Liver (tissue), 9 donors: ENCODE results near the gene LGR6. TPM values are rescaled to one million over a fixed set of nuclear protein-coding genes. Genes with fewer than 3 reads are reported as not detected.

Experiments
- DNase-seq: peaks from one replicate; pipeline ENCODE4 v3.0.0-alpha.2; 2017; ENCODE audit warnings: low spot score
- H3K27ac ChIP-seq, 2 donors: one replicate each; pipeline ENCODE4 v1.7.0; 2013; ENCODE audit warnings: inconsistent platforms in 2 of 2, low read length in 2 of 2, control low read depth in 1 of 2, low read depth in 1 of 2, mild to moderate bottlenecking in 1 of 2
- H3K27me3 ChIP-seq, 4 donors: one replicate each; pipeline versions ENCODE4 v1.6.1 to v1.7.0; 2013; ENCODE audit warnings: low read length in 3 of 4, inconsistent platforms in 1 of 4, mild to moderate bottlenecking in 1 of 4, moderate library complexity in 1 of 4; ENCODE audit not compliant: control insufficient read depth in 4 of 4, insufficient read depth in 4 of 4
- H3K36me3 ChIP-seq, 4 donors: one replicate each; pipeline versions ENCODE4 v1.6.1 to v1.7.0; 2013; ENCODE audit warnings: low read length in 3 of 4, mild to moderate bottlenecking in 3 of 4, low read depth in 1 of 4, moderate library complexity in 1 of 4; ENCODE audit not compliant: control insufficient read depth in 4 of 4, insufficient read depth in 3 of 4
- H3K4me1 ChIP-seq, 4 donors: one replicate each; pipeline versions ENCODE4 v1.6.1 to v1.7.0; 2013; ENCODE audit warnings: low read length in 3 of 4, mild to moderate bottlenecking in 3 of 4, moderate library complexity in 1 of 4; ENCODE audit not compliant: control insufficient read depth in 4 of 4, insufficient read depth in 4 of 4
- H3K4me3 ChIP-seq, 3 donors: one replicate each; pipeline versions ENCODE4 v1.6.1 to v1.7.0; 2013; ENCODE audit warnings: low read length in 3 of 3, control low read depth in 1 of 3, low read depth in 1 of 3, mild to moderate bottlenecking in 1 of 3
- H3K9ac ChIP-seq, 2 donors: one replicate each; pipeline ENCODE4 v1.7.0; 2013; ENCODE audit warnings: low read length in 2 of 2, mild to moderate bottlenecking in 2 of 2, moderate library complexity in 2 of 2, control low read depth in 1 of 2, low read depth in 1 of 2
- H3K9me3 ChIP-seq, 4 donors: one replicate each; pipeline versions ENCODE4 v1.6.1 to v1.7.0; 2013; ENCODE audit warnings: low read length in 3 of 4; ENCODE audit not compliant: control insufficient read depth in 4 of 4
- EGR1 ChIP-seq, 2 donors: IDR thresholded peaks; 2 replicates each; pipeline ENCODE4 v1.6.1; 2016 to 2018; ENCODE audit warnings: antibody characterized with exemption in 2 of 2, low read depth in 2 of 2
- FOXA1 ChIP-seq: IDR thresholded peaks from 2 replicates; pipeline ENCODE4 v1.6.1; 2016; ENCODE audit warnings: antibody characterized with exemption
- FOXA2 ChIP-seq: IDR thresholded peaks from 2 replicates; pipeline ENCODE4 v1.6.1; 2016; ENCODE audit warnings: antibody characterized with exemption
- GABPA ChIP-seq, 2 donors: IDR thresholded peaks in 1 of 2; conservative IDR thresholded peaks in 1 of 2; 2 replicates each; pipeline ENCODE4 v1.6.1; 2016; ENCODE audit warnings: antibody characterized with exemption in 2 of 2, mild to moderate bottlenecking in 1 of 2, moderate library complexity in 1 of 2
- HNF4A ChIP-seq, 2 donors: conservative IDR thresholded peaks; 2 replicates each; pipeline ENCODE4 v1.6.1; 2016; ENCODE audit warnings: antibody characterized with exemption in 2 of 2, mild to moderate bottlenecking in 2 of 2
- HNF4G ChIP-seq: IDR thresholded peaks from 2 replicates; pipeline ENCODE4 v1.6.1; 2016; ENCODE audit warnings: antibody characterized with exemption
- JUND ChIP-seq, 2 donors: IDR thresholded peaks; 2 replicates each; pipeline ENCODE4 v1.6.1; 2016; ENCODE audit warnings: antibody characterized with exemption in 2 of 2
- NR2F2 ChIP-seq: IDR thresholded peaks from 2 replicates; pipeline ENCODE4 v1.6.1; 2016; ENCODE audit warnings: antibody characterized with exemption
- RAD21 ChIP-seq, 2 donors: IDR thresholded peaks; 2 replicates each; pipeline ENCODE4 v1.6.1; 2016; ENCODE audit warnings: antibody characterized with exemption in 2 of 2, mild to moderate bottlenecking in 2 of 2
- RXRA ChIP-seq, 2 donors: IDR thresholded peaks; 2 replicates each; pipeline ENCODE4 v1.6.1; 2017 to 2018; ENCODE audit warnings: antibody characterized with exemption in 2 of 2, mild to moderate bottlenecking in 1 of 2
- SP1 ChIP-seq: IDR thresholded peaks from 2 replicates; pipeline ENCODE4 v1.6.1; 2018; ENCODE audit warnings: antibody characterized with exemption, mild to moderate bottlenecking
- TAF1 ChIP-seq: conservative IDR thresholded peaks from 2 replicates; pipeline ENCODE4 v1.6.1; 2016; ENCODE audit warnings: antibody characterized with exemption, mild to moderate bottlenecking
- YY1 ChIP-seq: IDR thresholded peaks from 2 replicates; pipeline ENCODE4 v1.6.1; 2016; ENCODE audit warnings: antibody characterized with exemption, mild to moderate bottlenecking
- WGBS: extraction: QIAGEN DNeasy Blood & Tissue Kit; methylation state at CpG from one replicate; pipeline ENCODE4 v1.1.7; 2013; 5-methylcytosine and 5-hydroxymethylcytosine counted together
- polyA plus RNA-seq, 2 donors: library from polyadenylated mRNA; stranded (reverse) in 1 of 2; unstranded in 1 of 2; fragments of 200-250 nt in 1 of 2; fragments of >200 nt in 1 of 2; fragmentation: Nextera tagmentation in 1 of 2; extraction: Ambion mirVana in 1 of 2; gene quantifications; one replicate each; pipeline versions ENCODE4 v1.2.1 to v1.2.3, GENCODE V29; 2013 to 2015
- total RNA-seq, 2 donors: library from RNA; depleted of rRNA; stranded (reverse); fragments of >200 nt; gene quantifications; one replicate each; pipeline ENCODE4 v1.2.3, GENCODE V29; 2014
- TF ChIP-seq, protein P1 (sequence below): IDR thresholded peaks from 2 replicates; pipeline ENCODE4 v1.6.1; 2016; ENCODE audit warnings: antibody characterized with exemption
- TF ChIP-seq, protein P2 (sequence below): IDR thresholded peaks from 2 replicates; pipeline ENCODE4 v1.6.1; 2016; ENCODE audit warnings: antibody characterized with exemption, mild to moderate bottlenecking
- TF ChIP-seq, protein P3 (sequence below): fragments of 150-350 bp; IDR thresholded peaks from 2 replicates; pipeline ENCODE4 v1.5.1; 2017; ENCODE audit warnings: improper control_type of control experiment, low read depth, low read length; ENCODE audit not compliant: missing input control
- TF ChIP-seq, protein P4 (sequence below): IDR thresholded peaks from 2 replicates; pipeline ENCODE4 v1.6.1; 2016; ENCODE audit warnings: antibody characterized with exemption
- TF ChIP-seq, protein P5 (sequence below): IDR thresholded peaks from 2 replicates; pipeline ENCODE4 v1.6.1; 2016; ENCODE audit warnings: antibody characterized with exemption
- donor health status: healthy.
- donor health status: healthy.
- donor health status: healthy.
- donor health status: healthy.
- donor health status: healthy.

LGR6 gene
- total and polyA plus RNA-seq, 4 donors = 0.05 to 1.2 (median 0.75) TPM

DNA sequence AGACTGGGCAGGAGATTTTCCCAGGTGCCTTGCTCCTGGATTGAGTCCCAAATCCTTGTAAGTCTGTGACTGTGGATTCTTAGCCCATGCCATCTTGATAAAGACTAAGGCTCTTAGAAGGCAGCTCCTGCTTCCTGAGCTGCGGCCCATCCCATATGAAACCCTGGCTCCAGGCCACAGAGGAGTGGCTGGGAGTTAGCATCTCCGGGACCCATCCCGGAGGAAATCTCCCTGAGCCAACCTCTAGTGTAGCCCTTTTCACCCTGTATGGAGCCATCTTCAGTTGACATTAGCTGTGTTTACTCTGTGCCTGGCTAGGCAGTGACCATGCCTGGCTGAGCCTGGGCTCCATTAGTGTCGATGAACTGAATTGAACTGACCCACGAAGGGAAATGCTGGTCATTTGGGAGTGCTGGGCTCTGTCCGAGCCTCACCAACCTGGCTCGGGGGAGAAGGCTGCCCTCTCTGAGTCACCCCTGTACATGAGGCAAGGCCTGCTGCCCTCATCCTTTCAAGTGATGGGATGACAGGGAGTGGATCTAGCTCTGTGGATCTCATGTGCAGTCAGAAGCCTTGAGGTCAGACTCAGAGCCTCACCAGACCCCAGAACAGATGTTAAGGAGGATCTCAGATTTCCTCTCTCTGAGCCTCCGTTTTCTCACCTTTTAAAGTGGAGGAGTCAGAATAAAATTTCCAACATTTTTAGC, 37.5 kb downstream of the LGR6 start:
- H3K4me1 ChIP-seq = no peaks in the 10 kb centered on the region
- no peaks in the 10 kb centered on the region for H3K9me3 ChIP-seq
- WGBS = 72% methylated on average over 8 of the region's 8 CpGs
- H3K36me3 ChIP-seq = no peaks in the 10 kb centered on the region
- TF ChIP-seq, protein P1, sequence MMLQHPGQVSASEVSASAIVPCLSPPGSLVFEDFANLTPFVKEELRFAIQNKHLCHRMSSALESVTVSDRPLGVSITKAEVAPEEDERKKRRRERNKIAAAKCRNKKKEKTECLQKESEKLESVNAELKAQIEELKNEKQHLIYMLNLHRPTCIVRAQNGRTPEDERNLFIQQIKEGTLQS = no peak
- TF ChIP-seq YY1 (no peak), SP1 (no peak), NR2F2 (no peak), JUND (IDR thresholded peaks at IDR 0.05) (no peak), RAD21 (IDR thresholded peaks at IDR 0.05) (no peak), RXRA (IDR thresholded peaks at IDR 0.05) (no peak)
- TF ChIP-seq, protein P2, sequence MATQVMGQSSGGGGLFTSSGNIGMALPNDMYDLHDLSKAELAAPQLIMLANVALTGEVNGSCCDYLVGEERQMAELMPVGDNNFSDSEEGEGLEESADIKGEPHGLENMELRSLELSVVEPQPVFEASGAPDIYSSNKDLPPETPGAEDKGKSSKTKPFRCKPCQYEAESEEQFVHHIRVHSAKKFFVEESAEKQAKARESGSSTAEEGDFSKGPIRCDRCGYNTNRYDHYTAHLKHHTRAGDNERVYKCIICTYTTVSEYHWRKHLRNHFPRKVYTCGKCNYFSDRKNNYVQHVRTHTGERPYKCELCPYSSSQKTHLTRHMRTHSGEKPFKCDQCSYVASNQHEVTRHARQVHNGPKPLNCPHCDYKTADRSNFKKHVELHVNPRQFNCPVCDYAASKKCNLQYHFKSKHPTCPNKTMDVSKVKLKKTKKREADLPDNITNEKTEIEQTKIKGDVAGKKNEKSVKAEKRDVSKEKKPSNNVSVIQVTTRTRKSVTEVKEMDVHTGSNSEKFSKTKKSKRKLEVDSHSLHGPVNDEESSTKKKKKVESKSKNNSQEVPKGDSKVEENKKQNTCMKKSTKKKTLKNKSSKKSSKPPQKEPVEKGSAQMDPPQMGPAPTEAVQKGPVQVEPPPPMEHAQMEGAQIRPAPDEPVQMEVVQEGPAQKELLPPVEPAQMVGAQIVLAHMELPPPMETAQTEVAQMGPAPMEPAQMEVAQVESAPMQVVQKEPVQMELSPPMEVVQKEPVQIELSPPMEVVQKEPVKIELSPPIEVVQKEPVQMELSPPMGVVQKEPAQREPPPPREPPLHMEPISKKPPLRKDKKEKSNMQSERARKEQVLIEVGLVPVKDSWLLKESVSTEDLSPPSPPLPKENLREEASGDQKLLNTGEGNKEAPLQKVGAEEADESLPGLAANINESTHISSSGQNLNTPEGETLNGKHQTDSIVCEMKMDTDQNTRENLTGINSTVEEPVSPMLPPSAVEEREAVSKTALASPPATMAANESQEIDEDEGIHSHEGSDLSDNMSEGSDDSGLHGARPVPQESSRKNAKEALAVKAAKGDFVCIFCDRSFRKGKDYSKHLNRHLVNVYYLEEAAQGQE = no peak
- H3K9ac ChIP-seq = no peak overlapping the region
- DNase-seq = no peak
- no peak overlapping the region for H3K4me3 ChIP-seq
- no peak overlapping the region for H3K27ac ChIP-seq
- no peaks in the 10 kb centered on the region for H3K27me3 ChIP-seq

DNA sequence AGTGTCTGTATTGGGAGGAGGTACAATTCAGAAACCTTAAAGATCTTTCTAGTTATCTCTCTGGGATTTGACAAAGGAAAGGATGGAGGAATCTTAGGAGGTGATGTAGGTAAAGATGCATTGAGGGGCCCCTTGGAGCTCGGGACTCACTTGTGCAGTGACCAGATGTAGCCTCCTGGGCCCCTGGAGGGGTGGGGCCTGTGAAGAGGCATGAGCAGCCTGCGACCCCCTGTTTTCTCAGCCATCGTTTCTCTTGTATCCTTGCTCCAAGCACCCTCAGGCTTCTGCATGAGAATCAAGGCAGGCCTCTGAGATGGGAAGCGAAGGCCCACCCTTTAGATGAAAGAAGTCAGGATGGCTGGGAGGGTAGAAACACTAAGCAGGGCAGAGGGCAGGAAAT, 39.6 kb downstream of the LGR6 start:
- Histone ChIP-seq H3K36me3 (no peaks in the 10 kb centered on the region), H3K9ac (no peak overlapping the region), H3K27ac (no peak overlapping the region), H3K9me3 (no peaks in the 10 kb centered on the region), H3K27me3 (no peaks in the 10 kb centered on the region), H3K4me1 (no peaks in the 10 kb centered on the region), H3K4me3 (no peak overlapping the region)
- TF ChIP-seq YY1 (no peak), FOXA2 (no peak), FOXA1 (no peak), HNF4G (no peak), GABPA (IDR thresholded peaks at IDR 0.05 in 1 of 2, conservative IDR thresholded peaks at IDR 0.05 in 1 of 2) (no peak), RAD21 (IDR thresholded peaks at IDR 0.05) (no peak), HNF4A (conservative IDR thresholded peaks at IDR 0.05) (no peak), JUND (IDR thresholded peaks at IDR 0.05) (no peak), SP1 (no peak), EGR1 (IDR thresholded peaks at IDR 0.05; ENCODE audit: low read depth in 2 of 2) (no peak), NR2F2 (no peak), RXRA (IDR thresholded peaks at IDR 0.05) (no peak), TAF1 (no peak)
- TF ChIP-seq, protein P1 = no peak
- TF ChIP-seq, protein P3, sequence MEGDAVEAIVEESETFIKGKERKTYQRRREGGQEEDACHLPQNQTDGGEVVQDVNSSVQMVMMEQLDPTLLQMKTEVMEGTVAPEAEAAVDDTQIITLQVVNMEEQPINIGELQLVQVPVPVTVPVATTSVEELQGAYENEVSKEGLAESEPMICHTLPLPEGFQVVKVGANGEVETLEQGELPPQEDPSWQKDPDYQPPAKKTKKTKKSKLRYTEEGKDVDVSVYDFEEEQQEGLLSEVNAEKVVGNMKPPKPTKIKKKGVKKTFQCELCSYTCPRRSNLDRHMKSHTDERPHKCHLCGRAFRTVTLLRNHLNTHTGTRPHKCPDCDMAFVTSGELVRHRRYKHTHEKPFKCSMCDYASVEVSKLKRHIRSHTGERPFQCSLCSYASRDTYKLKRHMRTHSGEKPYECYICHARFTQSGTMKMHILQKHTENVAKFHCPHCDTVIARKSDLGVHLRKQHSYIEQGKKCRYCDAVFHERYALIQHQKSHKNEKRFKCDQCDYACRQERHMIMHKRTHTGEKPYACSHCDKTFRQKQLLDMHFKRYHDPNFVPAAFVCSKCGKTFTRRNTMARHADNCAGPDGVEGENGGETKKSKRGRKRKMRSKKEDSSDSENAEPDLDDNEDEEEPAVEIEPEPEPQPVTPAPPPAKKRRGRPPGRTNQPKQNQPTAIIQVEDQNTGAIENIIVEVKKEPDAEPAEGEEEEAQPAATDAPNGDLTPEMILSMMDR = no peak
- TF ChIP-seq, protein P2 = no peak
- TF ChIP-seq, protein P4, sequence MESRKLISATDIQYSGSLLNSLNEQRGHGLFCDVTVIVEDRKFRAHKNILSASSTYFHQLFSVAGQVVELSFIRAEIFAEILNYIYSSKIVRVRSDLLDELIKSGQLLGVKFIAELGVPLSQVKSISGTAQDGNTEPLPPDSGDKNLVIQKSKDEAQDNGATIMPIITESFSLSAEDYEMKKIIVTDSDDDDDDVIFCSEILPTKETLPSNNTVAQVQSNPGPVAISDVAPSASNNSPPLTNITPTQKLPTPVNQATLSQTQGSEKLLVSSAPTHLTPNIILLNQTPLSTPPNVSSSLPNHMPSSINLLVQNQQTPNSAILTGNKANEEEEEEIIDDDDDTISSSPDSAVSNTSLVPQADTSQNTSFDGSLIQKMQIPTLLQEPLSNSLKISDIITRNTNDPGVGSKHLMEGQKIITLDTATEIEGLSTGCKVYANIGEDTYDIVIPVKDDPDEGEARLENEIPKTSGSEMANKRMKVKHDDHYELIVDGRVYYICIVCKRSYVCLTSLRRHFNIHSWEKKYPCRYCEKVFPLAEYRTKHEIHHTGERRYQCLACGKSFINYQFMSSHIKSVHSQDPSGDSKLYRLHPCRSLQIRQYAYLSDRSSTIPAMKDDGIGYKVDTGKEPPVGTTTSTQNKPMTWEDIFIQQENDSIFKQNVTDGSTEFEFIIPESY = no peak
- TF ChIP-seq, protein P5, sequence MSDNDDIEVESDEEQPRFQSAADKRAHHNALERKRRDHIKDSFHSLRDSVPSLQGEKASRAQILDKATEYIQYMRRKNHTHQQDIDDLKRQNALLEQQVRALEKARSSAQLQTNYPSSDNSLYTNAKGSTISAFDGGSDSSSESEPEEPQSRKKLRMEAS = no peak
- 77% methylated on average over 4 of the region's 4 CpGs for WGBS
- DNase-seq = no peak
